ENCODE results near the gene PCED1A. TPM values are rescaled to one million over a fixed set of nuclear protein-coding genes. Genes with fewer than 3 reads are reported as not detected.

The PCED1A gene
- total and polyA plus RNA-seq, 2 of the 8 experiments (the other 6 are each of a cell fraction or from before 2014, with no cell fraction given) = 13.4 to 18.9 TPM

DNA sequence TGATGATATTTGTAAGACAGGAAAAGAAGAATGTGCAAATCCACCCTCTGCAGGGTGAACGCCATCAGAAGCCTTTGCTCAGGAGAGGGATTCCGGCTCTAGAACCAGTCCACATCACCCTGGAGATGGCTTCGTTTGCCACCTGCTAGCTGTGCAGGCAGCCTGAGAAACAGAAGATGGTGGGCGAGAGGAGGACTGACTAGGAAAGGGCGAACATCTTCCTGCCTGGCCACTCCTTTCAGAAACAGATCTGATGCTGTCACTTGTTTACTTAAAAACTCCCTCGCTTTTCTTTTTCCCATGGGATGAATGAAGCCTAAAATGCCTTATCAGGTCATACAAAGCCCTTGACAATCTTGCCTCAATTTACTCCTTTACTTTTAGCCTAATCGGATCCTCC lies 34.0 kb upstream of the PCED1A start:
- Histone ChIP-seq H3K4me2 (ENCODE audit: insufficient read depth in 1 of 2, low read depth in 2 of 2, low read length in 2 of 2) (peak overlapping the region; percentile 65 to 96), H3K4ac (replicated peaks; ENCODE audit: insufficient read length, low read depth, low read length) (no peak overlapping the region), H4K8ac (ENCODE audit: extremely low read depth, insufficient read depth, low read length) (no peak overlapping the region), H2BK120ac (replicated peaks; ENCODE audit: low read depth, low read length) (no peak overlapping the region), H4K20me1 (replicated peaks in 1 of 2; ENCODE audit: control insufficient read depth in 1 of 2, insufficient read depth in 2 of 2, low read length in 2 of 2) (peaks cover 3 to 8% of the 10 kb centered on the region in 2 experiments), H2AFZ (ENCODE audit: low read length) (no peak overlapping the region), H2BK12ac (ENCODE audit: low read depth, low read length) (no peak overlapping the region), H3K23me2 (ENCODE audit: low read depth, low read length) (peaks cover 12% of the 10 kb centered on the region), H3K79me2 (ENCODE audit: control insufficient read depth in 1 of 2, insufficient read depth in 2 of 2, low read length in 2 of 2) (peaks cover 3 to 55% of the 10 kb centered on the region in 2 experiments; a peak in 3 of 4 replicates), H3K14ac (ENCODE audit: insufficient read length) (no peak overlapping the region), H3K79me1 (ENCODE audit: low read depth, low read length) (0 out of 2 replicates have a peak, but pooled peaks cover 4% of the 10 kb centered on the region), H4K5ac (ENCODE audit: insufficient read length, low read depth, low read length) (no peak overlapping the region), H4K91ac (replicated peaks; ENCODE audit: insufficient read length, low read length) (no peak overlapping the region), H3K4me1 (replicated peaks in 1 of 4; ENCODE audit: control insufficient read depth in 3 of 4, insufficient read depth in 4 of 4, low read length in 3 of 4) (peaks cover 0 to 10% (median 4%) of the 10 kb centered on the region in 4 experiments; a peak in 6 of 7 replicates), H3K9me3 (ENCODE audit: insufficient read depth in 2 of 2, low read depth in 1 of 2, low read length in 1 of 2) (no peaks in the 10 kb centered on the region), H3K18ac (ENCODE audit: extremely low read depth, low read length) (no peak overlapping the region; the same call in 1 of the 2 replicates), H3K27me3 (replicated peaks in 1 of 4; ENCODE audit: control insufficient read depth in 3 of 4, extremely low read depth in 1 of 4, insufficient read depth in 3 of 4, low read length in 3 of 4) (peaks cover 0 to 24% (median 14%) of the 10 kb centered on the region in 4 experiments; a peak in 5 of 7 replicates), H3K27ac (ENCODE audit: low read depth, low read length) (no peak overlapping the region), H2BK15ac (ENCODE audit: low read length) (no peak overlapping the region), H3K56ac (replicated peaks; ENCODE audit: insufficient read length, low read depth, low read length) (no peak overlapping the region), H3K9ac (replicated peaks in 1 of 4; ENCODE audit: extremely low read depth in 1 of 4, low read depth in 3 of 4, low read length in 3 of 4) (peak overlapping the region in 1 of 4 experiments; percentile 29; a peak in 1 of 7 replicates), H2AK5ac (ENCODE audit: low read depth, low read length) (no peak overlapping the region), H3K36me3 (ENCODE audit: control insufficient read depth in 2 of 4, insufficient read depth in 4 of 4, low read length in 3 of 4) (0 out of 8 replicates have a peak, but pooled peaks cover 0 to 3% (median 0%) of the 10 kb centered on the region in 4 experiments), H2BK5ac (ENCODE audit: low read depth, low read length) (no peak overlapping the region), H3K23ac (ENCODE audit: insufficient read length) (no peak overlapping the region), H2BK20ac (ENCODE audit: low read length) (no peak overlapping the region), H3K4me3 (ENCODE audit: extremely low read depth in 1 of 4, insufficient read depth in 2 of 4, low read depth in 3 of 4, low read length in 4 of 4) (peak overlapping the region; percentile 70 to 82 (median 78); a peak in 7 of 8 replicates)
- FAIRE-seq (no peak), DNase-seq (ENCODE audit: low read depth in 1 of 2, low spot score in 2 of 2) (no peak)
- WGBS, 2 experiments (ENCODE audit: extremely low coverage in 1 of 2, insufficient coverage in 1 of 2, insufficient read length in 1 of 2, insufficient replicate concordance in 2 of 2, low coverage in 1 of 2, low lambda C conversion rate in 2 of 2, missing lambda C conversion rate in 1 of 2) = 62% methylated on average over 7 of the region's 7 CpGs; no CpG with 5 or more reads in 1 of the 2 experiments
- POLR2A ChIA-PET (ENCODE audit: partially characterized antibody) = interaction anchor here (0.7 kb wide), 1 partner anchor 159 kb away, joined by 3 read pairs; no protein-coding TSS in a partner anchor
- CTCF ChIA-PET (ENCODE audit: partially characterized antibody) = interaction anchor here (1.0 to 1.6 kb wide), 3 partner anchors 9 to 127 kb away, joined by 3 to 4 read pairs (median 3); no protein-coding TSS in a partner anchor
- TF ChIP-seq SIX5 (IDR thresholded peaks at IDR 0.05; ENCODE audit: low read depth, low read length) = no peak
- TF ChIP-seq POU5F1 (IDR thresholded peaks at IDR 0.05; ENCODE audit: low read depth, low read length) = no peak
- no peak for TF ChIP-seq HDAC6 (IDR thresholded peaks at IDR 0.05; ENCODE audit: low read depth, low read length)
- no peak for TF ChIP-seq CTBP2 (IDR thresholded peaks at IDR 0.05; ENCODE audit: borderline replicate concordance, insufficient read depth, insufficient read length, low read length)
- TF ChIP-seq MAFK (IDR thresholded peaks at IDR 0.05; ENCODE audit: low read depth, low read length) = no peak
- no peak for TF ChIP-seq TCF12 (IDR thresholded peaks at IDR 0.05; ENCODE audit: low read depth, low read length)
- TF ChIP-seq NANOG (IDR thresholded peaks at IDR 0.05; ENCODE audit: insufficient read depth, low read depth, low read length, poor library complexity, severe bottlenecking) = no peak

Data from H1 (cell line).